HT1080 (cell line): ENCODE measurements around the gene ZMYM2. TPM values are rescaled to one million over a fixed set of nuclear protein-coding genes. Genes with fewer than 3 reads are reported as not detected.
"Not testable (repeated sequence)": the region's sequence is repeated elsewhere in the genome, so short reads cannot be mapped to it uniquely, and the experiment has no call there.

Source experiments
- DNase-seq: peaks from one replicate; pipeline ENCODE4 v3.0.0-alpha.2; 2015; ENCODE audit warnings: low read depth
- total RNA-seq: library from RNA; depleted of rRNA; stranded (reverse); fragments of >200 nt; shearing (Covaris generic); gene quantifications from 2 replicates; pipeline ENCODE4 v1.2.3, GENCODE V29; 2014

Gene ZMYM2
- total RNA-seq, 1 experiment from 2014 or later = 18.7 TPM

- DNase-seq = no peak
Observed at GRCh38 chr13:19982447-19983043, 24.0 kb downstream of the ZMYM2 start.

- DNase-seq = peak; percentile 23
Observed at GRCh38 chr13:19984430-19985218, 26.1 kb downstream of the ZMYM2 start.

GRCh38 chr13:19985219-19985556, 26.7 kb downstream of the ZMYM2 start:
- no peak for DNase-seq

- no peak for DNase-seq
Observed at GRCh38 chr13:19991531-19991930, 33.0 kb downstream of the ZMYM2 start.

GRCh38 chr13:19993024-19993423, 34.5 kb downstream of the ZMYM2 start:
- DNase-seq = no peak

- DNase-seq = no peak
Observed at GRCh38 chr13:19998960-19999359, 40.4 kb downstream of the ZMYM2 start.

GRCh38 chr13:20000062-20000552, 41.6 kb downstream of the ZMYM2 start:
- DNase-seq = no peak

- DNase-seq = no peak
Observed at GRCh38 chr13:20001366-20002190, 43.1 kb downstream of the ZMYM2 start.

- no peak for DNase-seq
Observed at GRCh38 chr13:20002787-20003186, 44.3 kb downstream of the ZMYM2 start.

GRCh38 chr13:20006206-20006605, 47.7 kb downstream of the ZMYM2 start:
- DNase-seq = no peak

- no peak for DNase-seq
Observed at GRCh38 chr13:20015763-20016162, 57.2 kb downstream of the ZMYM2 start.

GRCh38 chr13:20016649-20017364, 58.3 kb downstream of the ZMYM2 start:
- no peak for DNase-seq

GRCh38 chr13:20017365-20017711, 58.8 kb downstream of the ZMYM2 start:
- DNase-seq = no peak

- DNase-seq = no peak
Observed at GRCh38 chr13:20019043-20019442, 60.5 kb downstream of the ZMYM2 start.

GRCh38 chr13:20024702-20025101, 66.2 kb downstream of the ZMYM2 start:
- DNase-seq = no peak

GRCh38 chr13:20028953-20029352, 70.4 kb downstream of the ZMYM2 start:
- DNase-seq = no peak

- no peak for DNase-seq
Observed at GRCh38 chr13:20033486-20033885, 75.0 kb downstream of the ZMYM2 start.

- no peak for DNase-seq
Observed at GRCh38 chr13:20035130-20035529, 76.6 kb downstream of the ZMYM2 start.

GRCh38 chr13:20037908-20038307, 79.4 kb downstream of the ZMYM2 start:
- DNase-seq = no peak

GRCh38 chr13:20042603-20043002, 84.1 kb downstream of the ZMYM2 start:
- not testable (repeated sequence) for DNase-seq

- no peak for DNase-seq
Observed at GRCh38 chr13:20043207-20043925, 84.8 kb downstream of the ZMYM2 start.
